T-helper 2 cell (primary cell): Measurements from ENCODE around the gene NLGN1.

Experiments used
- DNase-seq, 5 experiments: peaks; one replicate each; pipeline versions ENCODE4 v3.0.0 to v3.0.0-alpha.2; 2012 to 2022

Gene NLGN1

DNA sequence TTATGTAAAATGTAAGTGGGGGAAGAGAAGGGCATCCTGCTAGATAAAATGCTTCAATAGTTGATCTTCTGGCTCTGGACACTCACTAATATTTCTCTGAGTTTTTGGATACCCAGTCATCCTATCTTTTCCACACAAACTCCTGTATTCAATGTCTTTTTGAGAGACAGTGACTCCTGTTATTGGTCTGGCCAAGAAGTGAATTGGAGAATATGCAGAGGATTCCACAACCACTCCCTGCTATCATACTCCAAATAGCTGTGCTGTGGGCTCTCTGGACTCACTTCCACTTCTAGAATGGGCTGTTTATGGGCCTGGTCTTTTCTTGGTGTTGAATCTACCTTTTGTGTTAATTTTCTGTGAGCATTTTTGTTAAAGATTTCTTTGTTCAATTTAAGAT, 376.8 kb downstream of the NLGN1 start:
- no peak for DNase-seq

DNA sequence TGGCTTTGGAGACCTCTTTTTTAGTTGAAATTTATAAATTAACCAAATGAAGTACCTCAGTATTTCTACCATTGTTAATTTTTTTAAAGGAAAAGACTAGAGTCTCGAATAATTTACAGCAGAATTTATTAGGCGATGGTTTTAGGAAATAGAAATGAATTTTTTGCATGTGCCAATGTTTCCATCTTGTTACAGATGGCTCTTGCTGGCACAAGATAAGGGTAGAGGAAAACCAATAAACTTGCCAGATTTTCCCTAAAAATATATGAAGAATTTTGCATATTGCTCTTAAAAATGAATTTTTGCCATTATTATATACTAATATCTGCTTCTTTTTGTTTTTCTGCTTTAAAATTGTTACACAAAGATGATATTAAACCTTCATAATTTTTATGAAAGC, 380.7 kb downstream of the NLGN1 start:
- no peak for DNase-seq

DNA sequence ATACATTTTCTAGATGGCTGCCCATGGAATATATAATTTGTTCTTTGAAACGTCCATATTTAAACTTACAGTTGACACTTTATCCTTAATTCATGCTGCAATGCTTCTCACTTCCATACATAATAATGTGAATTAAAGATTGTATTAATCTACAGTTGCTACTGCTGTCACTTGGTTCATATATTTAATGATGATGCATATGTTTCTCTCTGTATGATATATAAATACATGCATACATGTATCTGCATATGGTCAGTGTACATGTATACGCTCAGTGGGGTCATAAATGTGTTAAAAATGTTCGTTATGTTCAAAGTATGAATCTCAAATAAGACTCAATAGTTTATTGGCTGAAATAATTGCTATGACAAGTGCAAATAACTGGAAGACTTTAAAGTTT, 382.5 kb downstream of the NLGN1 start:
- DNase-seq: no peak

DNA sequence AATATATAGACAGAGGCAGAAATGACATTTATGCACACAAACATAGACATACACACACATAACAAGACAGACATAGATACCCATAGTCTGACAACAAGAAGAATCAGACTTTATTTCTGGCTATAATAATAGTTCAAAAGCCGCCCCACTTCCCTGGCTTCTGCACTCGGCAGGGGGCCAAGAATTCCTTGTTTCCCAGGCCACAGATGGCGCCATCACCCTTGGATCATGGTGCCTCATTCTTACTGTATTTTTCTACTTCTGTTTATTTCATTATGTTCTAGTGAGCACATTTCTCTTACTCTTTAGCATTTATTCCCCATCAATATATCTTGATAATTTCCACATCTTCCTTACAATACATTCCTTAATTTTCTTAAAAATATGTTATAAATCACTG, 387.5 kb downstream of the NLGN1 start:
- no peak for DNase-seq

DNA sequence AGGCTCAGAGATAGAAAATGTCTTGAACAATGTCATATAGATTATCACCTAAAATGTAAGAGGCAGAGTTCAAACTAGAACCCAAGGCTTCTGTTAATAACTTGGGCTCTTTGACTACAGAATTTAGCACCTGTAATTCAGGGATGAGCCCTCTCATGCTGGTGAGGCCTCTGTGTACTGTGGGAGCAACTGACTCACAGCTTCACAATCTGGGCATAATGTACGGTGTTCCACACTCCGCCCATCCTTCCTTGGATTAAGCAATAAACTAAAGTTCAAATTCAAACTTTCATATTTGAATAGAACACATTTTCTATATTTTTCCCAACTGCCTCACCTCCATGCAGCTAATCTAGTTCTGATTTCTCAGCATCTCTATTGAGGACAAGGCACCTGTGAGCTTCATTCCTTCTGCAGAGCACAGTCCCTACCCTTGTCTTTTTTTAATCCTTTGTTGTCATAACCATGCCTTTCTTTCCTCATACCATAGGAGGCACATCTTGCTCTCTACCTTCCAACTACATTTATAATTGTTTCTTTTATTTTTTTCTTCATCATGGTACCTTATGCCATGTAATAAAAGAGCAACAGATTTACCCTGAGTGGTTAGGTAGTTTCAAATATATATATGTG, 392.1 kb downstream of the NLGN1 start:
- DNase-seq: no peak

DNA sequence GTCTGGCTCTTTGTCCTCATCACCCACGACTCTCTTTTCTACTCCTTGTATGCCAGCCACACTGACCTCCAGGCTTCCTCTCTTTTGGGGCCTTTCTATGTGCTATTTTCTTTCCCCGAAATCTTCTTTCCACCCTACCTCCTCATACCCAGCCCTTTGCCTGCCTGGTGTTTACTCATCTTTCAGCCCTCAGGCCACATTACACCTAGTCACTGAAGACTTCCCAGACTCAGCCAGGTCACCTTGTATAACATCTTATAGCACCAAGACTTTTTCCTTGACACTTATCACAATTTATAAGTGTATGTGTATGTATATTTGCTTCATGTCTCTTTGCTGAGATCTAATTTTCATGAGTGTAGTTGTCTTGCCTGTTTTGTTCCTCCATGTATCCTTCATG, 396.4 kb downstream of the NLGN1 start:
- no peak for DNase-seq

DNA sequence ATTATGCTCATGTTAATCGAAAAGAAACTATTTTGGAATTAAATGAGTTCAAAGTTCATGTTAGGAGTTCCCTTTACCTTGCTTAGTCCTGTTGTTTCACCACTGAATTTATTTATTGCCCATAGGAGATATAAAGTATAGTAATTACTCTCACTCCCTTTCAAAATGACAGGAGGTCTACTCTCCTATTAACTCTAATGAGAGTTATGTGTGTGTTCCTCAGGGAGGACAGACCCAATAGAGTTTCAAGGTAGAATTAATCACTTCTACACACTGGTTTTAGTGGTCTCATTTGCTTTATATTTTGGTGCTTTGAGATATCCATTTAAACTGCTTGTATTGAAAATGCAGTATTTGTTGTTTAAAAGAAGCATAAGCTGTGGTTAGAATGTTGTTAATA, 398.9 kb downstream of the NLGN1 start:
- DNase-seq: no peak

DNA sequence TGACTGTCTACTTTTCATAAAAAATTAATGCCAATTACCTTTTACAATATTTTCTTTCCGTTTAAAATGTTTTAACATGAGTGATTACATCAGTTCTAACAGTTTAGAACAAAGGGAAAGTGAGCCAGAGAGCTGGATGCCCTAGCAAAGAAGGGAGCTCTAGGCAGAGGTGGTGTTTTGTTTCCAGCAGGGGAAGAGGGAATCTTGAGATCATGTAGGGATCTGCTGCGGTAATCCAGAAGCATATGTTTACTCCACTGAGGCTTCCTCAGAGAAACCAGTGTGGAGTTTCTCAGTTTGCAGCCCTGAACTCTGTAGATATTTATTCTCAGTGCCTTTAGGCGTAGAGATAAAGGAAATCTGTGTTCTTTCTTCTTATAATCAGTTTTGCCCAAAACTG, 399.3 kb downstream of the NLGN1 start:
- DNase-seq: no peak

DNA sequence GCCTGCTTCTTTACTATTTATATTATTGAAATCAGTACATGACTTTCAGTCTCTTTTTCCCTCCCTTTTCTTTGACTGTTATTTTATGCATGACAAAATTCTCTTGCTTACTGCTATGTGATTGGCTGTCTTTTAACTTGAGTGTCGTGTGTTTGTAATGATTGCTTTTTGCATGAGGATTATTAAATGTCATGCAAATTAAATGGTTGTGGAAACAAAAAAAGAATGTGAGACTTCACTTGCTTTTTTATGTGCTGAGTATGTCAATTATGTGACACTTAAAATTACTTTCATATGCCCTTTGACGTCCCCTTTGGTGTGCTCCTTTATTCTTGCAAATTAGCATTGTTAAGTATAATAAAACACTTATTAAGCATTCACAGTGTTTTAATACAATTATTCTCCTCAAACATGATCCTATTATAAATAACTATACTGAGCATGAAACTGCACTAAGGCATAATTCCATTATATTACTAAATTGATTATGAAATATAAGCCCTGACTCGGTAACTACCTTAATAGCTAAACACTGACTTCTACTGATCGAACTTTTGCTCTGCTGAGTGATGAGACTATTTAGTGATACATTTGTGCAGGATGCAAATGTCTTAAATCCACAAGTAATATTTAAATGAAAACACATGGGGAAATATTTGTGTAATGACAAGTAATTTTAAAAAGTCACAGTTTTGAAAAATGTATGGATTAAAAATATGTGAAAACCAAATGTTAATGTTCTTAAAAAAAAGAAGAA, 401.7 kb downstream of the NLGN1 start:
- no peak for DNase-seq

DNA sequence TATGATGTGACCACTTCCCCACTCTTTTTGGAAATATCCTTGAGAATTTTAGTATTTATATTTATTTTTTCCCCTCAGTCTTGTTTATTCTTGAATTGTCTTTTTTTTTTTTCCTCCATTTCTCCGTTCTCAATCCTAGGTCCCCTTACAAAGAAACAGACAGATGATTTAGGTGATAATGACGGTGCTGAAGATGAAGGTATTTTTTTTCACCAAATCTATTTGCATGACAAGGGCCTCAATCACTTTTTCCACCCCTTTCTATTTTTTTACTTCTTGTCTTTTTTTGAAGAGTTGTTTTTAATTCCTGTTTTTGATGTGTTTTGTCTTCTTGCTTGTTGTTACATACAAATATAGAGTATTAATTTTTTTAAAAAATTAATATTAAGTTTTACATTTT, 402.6 kb downstream of the NLGN1 start:
- DNase-seq: no peak

DNA sequence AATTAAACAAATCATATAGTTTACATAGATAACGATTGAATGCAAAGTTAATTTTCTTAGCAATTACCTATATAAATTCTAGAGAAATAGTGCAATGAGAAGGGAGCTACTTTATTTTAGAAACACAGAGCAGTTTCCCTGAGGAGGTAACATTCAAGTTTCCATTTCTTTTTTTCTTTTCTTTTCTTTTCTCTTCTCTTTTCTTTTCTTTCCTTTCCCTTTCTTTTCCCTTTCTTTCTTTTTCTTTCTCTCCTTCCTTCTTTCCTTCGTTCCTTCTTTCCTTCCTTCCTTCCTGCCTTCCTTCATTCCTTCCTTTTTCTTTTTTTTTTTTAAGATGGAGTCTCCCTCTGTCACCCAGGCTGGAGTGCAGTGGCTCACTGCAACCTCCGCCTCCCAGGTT, 417.3 kb downstream of the NLGN1 start:
- DNase-seq: no peak

DNA sequence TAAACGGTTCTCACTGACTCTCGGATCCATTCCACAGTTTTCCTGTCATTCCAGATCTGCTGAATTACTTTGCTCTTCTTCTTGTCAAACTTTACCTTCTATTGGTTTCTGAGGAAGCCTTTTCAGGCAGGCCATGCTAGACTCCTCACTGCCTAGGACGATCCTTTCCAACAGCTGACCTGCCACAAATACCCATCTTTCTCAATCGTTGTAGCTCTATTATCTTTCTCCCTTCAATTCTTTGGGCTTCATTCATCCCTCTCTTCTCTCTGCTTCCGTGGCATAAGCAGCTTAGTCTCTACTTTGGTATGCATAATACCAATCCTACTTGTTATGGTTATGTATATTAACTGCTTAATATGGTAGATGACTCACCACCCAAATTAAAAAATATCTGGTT, 421.8 kb downstream of the NLGN1 start:
- no peak for DNase-seq

DNA sequence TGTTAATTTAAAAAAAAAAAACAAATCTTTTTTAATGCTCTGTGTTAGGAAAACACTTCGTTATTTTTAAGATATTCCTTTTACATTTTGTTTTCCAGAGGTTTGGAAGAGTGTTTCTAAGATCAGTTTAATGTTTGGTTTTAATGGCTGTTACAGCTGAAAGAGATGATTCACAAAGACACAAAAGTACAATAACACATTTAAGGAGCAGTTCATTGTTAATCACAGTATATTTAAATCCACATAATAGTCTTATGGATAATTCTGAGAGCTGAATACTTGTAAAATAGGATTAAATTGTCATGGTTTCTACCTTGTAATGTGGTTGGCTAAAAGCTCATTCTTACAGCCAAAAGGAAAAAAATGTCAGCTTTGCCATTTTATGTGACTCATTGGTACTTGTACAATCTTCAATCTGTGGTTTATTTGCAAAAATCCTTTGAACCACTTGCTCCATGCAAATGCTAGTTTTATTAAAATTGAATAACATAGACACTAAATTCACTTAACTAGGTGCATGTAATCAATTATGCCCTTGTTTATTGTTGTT, 426.4 kb downstream of the NLGN1 start:
- no peak for DNase-seq

DNA sequence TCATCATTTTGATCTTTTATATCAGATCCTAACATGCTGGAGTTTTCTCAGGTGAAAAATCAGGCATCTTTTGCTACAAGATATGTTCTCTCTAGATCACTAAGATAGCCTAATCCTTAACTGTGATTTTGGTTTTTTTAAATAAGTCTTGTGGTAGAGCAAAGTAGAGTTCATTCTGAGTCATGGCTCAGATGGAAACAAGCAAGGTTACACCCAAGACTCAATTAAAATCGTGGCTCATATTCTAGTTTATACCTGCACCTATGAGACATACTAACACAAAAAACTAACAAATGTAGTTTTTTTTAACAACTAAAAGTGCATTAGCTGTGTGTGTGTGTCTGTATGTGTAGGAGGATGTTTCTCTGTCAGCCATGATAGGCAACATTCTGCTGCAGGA, 428.2 kb downstream of the NLGN1 start:
- peak in 1 of 5 experiments; percentile 1 for DNase-seq

DNA sequence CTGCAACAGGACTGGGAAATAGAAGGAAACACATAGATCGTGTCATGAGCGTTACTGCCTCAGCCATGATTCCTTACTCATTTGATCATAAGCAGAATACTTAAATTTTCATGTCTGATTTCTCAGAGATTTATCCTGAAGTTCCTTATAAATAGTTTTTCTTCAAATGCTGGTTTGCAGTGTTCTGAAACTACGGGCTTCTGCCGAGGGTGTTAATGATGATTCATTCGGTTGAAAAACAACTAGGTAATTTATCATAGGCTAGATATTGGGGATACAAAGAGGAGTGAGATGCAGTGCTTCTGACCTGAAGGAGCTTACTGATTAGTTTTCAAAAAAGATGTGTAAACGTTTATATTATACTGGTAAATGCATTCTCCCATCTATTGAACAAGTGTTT, 428.9 kb downstream of the NLGN1 start:
- DNase-seq: no peak

DNA sequence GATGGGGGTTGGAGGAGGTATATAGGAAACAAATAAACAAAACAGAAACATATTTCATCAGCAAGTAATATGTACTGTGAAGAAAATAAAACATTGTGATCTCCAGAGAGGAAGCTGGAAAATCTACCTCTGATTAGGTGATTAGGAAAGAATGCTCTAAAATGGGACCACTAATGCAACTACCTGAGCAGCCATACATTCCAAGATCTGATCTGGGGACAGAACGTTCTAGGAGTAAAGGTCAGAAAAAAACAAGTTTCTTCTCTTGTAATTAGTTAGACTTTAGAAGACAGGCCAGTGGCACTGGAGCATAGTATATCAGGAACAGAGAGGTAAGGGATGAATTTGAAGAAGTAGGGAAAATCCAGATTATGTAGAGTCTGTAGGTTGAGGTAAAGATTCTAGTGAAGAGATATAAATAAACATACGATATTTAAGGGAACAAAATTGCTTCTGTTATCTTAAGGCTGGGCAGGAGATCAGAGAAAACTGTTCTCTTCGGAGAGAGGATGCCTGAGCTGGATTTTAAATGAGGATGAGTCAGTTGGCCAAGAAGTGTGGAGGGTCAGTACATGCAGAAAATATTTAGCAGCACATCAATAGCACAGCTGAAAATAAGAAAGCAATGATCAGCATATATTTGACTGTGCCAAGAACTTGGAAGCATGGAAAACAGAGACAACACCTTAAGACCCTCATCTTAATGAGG, 429.5 kb downstream of the NLGN1 start:
- no peak for DNase-seq

DNA sequence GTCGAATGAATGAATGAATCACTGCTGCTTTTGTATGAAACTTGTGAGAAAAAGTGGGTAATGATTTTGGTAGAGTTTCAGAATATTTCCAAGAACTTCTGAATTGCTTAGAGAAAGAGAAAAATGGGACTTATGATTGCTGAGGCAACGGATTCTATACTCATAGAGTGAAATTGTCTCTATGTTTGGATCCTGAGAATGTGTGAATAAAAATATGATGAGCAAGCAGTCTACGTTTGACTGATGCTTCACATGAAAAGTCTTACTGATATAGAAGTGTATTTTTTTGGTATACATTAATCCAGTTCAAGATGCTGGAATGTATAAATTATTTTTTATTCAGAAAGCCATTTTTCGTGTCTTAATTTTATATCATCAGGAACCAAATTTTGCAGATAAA, 441.1 kb downstream of the NLGN1 start:
- DNase-seq: no peak

DNA sequence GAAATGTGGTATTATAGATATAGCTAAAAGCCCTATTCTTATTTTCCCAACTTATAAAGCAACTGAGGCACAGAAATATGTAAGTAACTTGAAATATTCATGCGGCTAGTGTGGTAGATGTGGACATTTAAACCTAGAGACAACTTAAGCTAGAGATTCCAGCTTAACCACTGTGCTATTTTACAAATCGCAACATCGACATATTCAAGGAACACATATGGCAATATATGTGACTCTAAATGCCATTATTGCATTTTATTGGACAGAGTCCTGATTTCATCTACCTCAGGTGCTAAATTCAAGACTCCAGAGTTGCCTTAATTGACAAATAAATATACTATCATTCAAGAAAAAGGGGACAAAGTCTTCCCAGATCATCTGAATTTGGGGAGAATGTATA, 442.3 kb downstream of the NLGN1 start:
- DNase-seq: no peak

DNA sequence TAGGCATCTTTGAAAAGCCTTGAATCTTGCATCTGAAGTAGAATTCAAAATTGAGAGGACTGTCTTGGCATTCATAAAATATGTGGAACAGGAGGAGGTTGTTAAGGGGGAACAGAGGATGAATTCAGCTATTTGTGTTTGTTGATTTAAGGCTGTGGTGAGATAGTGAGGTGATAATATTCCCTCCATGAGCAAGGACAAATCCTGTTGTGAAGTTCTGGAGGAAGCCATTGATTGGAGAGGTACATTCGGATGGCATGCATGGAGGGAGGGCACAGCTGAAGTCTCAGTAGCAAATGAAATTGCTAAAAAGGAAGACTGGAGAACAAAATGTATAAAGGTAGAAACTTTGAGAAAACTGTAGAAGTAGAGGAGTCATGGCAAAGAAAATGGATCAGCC, 443.8 kb downstream of the NLGN1 start:
- DNase-seq: no peak

DNA sequence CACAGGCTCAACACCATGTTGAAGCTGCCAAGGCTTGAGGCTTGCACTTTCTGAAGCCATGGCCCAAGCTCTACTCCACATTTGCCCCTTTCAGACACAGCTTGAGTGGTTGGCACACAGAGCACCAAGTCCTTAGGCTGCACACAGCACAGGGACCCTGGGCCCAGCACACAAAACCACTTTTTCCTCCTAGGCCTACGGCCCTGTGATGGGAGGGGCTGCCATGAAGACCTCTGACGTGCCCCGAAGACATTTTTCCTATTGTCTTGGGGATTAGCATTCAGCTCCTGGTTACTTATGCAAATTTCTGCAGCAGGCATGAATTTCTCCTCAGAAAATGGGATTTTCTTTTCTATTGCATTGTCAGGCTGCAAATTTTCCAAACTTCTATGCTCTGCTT, 445.5 kb downstream of the NLGN1 start:
- no peak for DNase-seq

DNA sequence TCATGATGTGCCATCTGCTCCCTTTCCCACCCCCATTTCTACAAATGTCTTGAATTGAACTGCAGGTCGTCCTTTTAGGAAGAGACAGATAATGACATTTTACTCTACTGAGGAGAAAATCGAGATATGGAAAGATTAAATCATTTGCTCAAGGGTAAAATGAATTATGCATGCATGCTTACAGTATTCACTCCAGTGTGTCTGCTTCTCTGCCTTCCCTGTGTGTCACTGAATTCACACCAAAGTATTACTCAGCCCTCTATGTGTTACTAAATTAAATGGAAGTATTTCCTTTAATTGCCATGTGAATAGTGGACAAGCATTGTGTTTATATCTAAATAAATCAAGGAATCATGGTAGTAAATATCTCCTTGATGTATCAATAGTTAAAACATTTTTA, 449.0 kb downstream of the NLGN1 start:
- no peak for DNase-seq

DNA sequence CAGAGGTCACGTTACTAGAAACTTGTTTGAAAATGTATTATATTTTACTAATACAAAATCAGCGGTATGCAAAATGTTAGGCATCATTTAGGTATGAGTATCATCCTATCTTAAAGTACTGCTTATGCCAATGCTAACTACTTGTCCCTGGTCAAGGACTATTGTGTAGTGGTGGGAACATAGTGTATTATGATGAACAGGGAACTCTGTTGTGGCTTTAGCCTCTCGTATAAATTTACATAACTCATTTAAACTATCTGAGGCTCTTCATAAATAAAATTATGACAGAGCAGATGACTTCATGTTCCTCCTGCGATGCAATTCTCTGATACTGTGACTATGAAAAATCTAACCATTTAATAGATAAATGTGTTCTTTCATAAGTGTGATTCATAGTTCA, 451.9 kb downstream of the NLGN1 start:
- DNase-seq: no peak

DNA sequence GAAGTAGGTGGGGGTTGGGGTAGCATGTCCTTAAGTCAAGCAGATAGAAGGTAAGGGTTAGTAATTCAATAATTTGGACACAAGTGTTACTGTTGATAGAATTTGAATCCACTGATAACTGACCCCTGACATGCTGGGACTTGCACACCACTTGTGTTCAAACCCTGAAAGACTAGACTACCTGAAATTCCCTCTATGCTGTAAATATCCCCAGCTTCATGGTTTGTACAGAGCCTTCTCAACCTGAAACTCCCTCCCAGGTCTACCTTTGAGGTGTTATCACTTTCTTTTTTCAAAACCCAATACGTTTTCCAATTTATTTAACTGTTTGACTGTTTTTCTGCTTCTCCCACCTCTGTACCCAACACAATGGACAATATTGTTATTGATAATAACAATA, 459.6 kb downstream of the NLGN1 start:
- no peak for DNase-seq

DNA sequence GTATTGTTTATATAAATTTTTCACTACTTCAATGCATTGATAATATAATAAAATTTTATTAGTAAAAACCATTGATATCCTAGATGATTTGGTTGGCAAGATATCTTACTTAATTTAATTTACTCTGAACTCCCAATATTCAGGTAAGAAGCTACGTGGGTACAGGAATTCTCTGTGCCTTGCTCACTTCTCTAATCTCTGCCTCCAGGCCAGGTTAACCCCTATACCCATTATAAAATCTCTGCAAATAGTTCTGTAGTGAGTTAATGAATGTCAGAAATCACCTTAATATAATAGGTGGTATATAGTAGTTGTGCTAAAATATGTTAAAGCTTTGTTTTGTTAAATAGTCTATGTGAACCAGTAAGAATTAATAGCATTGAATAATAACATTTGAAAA, 465.2 kb downstream of the NLGN1 start:
- no peak for DNase-seq
